Spleen (tissue), 11 donors: ENCODE data around the gene CHMP5. TPM values are rescaled to one million over a fixed set of nuclear protein-coding genes. Genes with fewer than 3 reads are reported as not detected.

Source experiments
- DNase-seq: peaks from one replicate; pipeline ENCODE4 v3.0.0-alpha.2; 2020
- H3K27ac ChIP-seq, 8 donors: fragments of 200-600 bp; sonication (generic) in 7 of 8; 1 replicate in 4 of 8; 2 replicates in 4 of 8; pipeline versions ENCODE4 v1.5.0 to v1.8.0; 2016 to 2021; ENCODE audit warnings: inconsistent platforms in 4 of 8, mild to moderate bottlenecking in 4 of 8, moderate library complexity in 1 of 8
- H3K27me3 ChIP-seq, 7 donors: fragments of 200-600 bp; sonication (generic) in 6 of 7; replicated peaks in 1 of 7; 1 replicate in 4 of 7; 2 replicates in 3 of 7; pipeline versions ENCODE4 v1.5.0 to v1.8.0; 2016 to 2021; ENCODE audit warnings: inconsistent platforms in 3 of 7, mild to moderate bottlenecking in 1 of 7
- H3K36me3 ChIP-seq, 6 donors: fragments of 200-600 bp; sonication (generic) in 5 of 6; 1 replicate in 4 of 6; 2 replicates in 2 of 6; pipeline versions ENCODE4 v1.5.0 to v1.8.0; 2016 to 2021; ENCODE audit warnings: inconsistent platforms in 2 of 6
- H3K4me1 ChIP-seq, 6 donors: fragments of 200-600 bp; sonication (generic) in 5 of 6; 1 replicate in 3 of 6; 2 replicates in 3 of 6; pipeline versions ENCODE4 v1.5.0 to v1.8.0; 2016 to 2021; ENCODE audit warnings: inconsistent platforms in 3 of 6
- H3K4me3 ChIP-seq, 8 donors: fragments of 200-600 bp; sonication (generic) in 7 of 8; 1 replicate in 4 of 8; 2 replicates in 4 of 8; pipeline versions ENCODE4 v1.5.0 to v1.8.0; 2016 to 2021; ENCODE audit warnings: inconsistent platforms in 4 of 8, mild to moderate bottlenecking in 4 of 8, moderate library complexity in 2 of 8
- H3K9me3 ChIP-seq, 8 donors: fragments of 200-600 bp; sonication (generic) in 7 of 8; 1 replicate in 4 of 8; 2 replicates in 4 of 8; pipeline versions ENCODE4 v1.5.0 to v1.8.0; 2016 to 2021; ENCODE audit warnings: inconsistent platforms in 4 of 8
- POLR2A ChIP-seq, 3 donors: fragments of 450-650 bp; IDR thresholded peaks; one replicate each; pipeline ENCODE4 v1.5.1; 2017; ENCODE audit warnings: antibody characterized with exemption in 3 of 3, mild to moderate bottlenecking in 1 of 3
- POLR2AphosphoS5 ChIP-seq, 3 donors: sonication (generic); formaldehyde crosslinking; IDR thresholded peaks; one replicate each; pipeline ENCODE4 v1.5.1; 2017; ENCODE audit warnings: antibody characterized with exemption in 3 of 3
- WGBS, 5 donors: extraction: QIAGEN DNeasy Blood & Tissue Kit in 3 of 5; methylation state at CpG; one replicate each; pipeline versions ENCODE4 v1.1.5 to v1.1.7; 2013 to 2018; 5-methylcytosine and 5-hydroxymethylcytosine counted together
- intact Hi-C: fragments of 100-400 bp; cut with DNase I; formaldehyde crosslinking; loops from one replicate; pipeline ENCODE4 v1.15.0; 2023; ENCODE audit warnings: low total_unique reads
- polyA plus RNA-seq, 3 donors: library from polyadenylated mRNA; stranded (reverse); fragments of 200-250 nt; gene quantifications; one replicate each; pipeline ENCODE4 v1.2.1, GENCODE V29; 2013
- total RNA-seq, 7 donors: library from RNA; depleted of rRNA in 3 of 7; stranded (reverse); fragments of >200 nt in 3 of 7; fragmentation: NEBNext Ultra II Directional in 4 of 7; extraction: Animal tissue kit (Norgen Biotek cat#: 25700) in 4 of 7; gene quantifications; one replicate each; pipeline versions ENCODE4 v1.1.0 to v1.2.1, GENCODE V29; 2016 to 2021
- TF ChIP-seq, protein P1 (sequence below), 11 experiments: fragments of 200-600 bp in 7 of 11; fragments of 450-650 bp in 4 of 11; sonication (generic) in 4 of 11; IDR thresholded peaks in 8 of 11; conservative IDR thresholded peaks in 3 of 11; 1 replicate in 7 of 11; 2 replicates in 4 of 11; pipeline versions ENCODE4 v1.4.0 to v1.8.0; 2016 to 2021; ENCODE audit warnings: antibody characterized with exemption in 11 of 11, inconsistent platforms in 4 of 11, mild to moderate bottlenecking in 1 of 11
- donor health status: healthy with polysubstance abuse.
- donor health status: DM: no; HTN: no; CAD: no; lungs with moderate emphysema.
- donor health status: DM: no; HTN: no; CAD: no.
- donor health status: Bipolar disorder and iron deficiency.
- donor health status: healthy.
- donor health status: DM: no; HTN: no; CAD: no.
- donor health status: DM: yes; HTN: yes; CAD: no.

Gene CHMP5
- total and polyA plus RNA-seq, 10 donors = 43.6 to 75.9 (median 54.8) TPM

DNA sequence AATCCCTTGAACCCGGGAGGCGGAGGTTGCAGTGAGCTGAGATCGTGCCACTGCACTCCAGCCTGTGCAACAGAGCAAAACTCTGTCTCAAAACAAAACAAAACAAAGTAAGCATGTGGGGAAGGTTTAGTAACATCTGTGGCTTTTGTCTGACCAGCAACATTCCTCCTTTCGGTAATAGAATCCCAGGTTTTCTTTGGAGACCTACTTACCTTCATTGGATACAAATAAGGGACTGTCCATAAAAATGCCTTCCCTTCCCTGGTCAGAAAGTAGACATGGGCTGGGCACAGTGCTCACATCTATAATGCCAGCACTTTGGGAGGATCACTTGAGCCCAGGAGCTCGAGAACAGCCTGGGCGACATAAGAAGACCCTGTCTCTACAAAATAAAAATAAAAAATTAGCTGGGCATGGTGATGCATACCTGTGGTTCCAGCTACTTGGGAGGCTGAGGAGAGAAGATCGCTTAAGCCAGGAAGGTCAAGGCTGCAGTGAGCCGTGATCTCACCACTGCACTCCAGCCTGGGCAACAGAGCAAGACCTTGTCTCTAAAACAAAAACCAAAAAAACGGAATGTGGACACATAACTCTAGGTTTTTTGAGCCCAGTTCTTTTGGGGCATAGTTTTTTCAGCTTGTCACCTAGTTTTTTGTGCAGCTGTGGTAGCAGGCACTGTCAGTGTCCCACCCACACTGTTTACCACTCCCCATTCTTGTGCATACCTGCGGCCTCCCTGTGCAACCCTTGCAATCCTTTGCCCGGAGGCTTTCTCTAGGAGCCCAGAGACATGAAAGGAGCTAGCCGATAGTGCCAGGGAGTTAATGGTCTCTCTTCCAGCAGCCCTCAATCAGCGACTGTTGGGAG is 33.9 kb upstream of the CHMP5 start:
- 79 to 93% (median 87%) methylated on average over 13 of the region's 13 CpGs for WGBS, 5 donors
- Histone ChIP-seq H3K4me3 (no peak overlapping the region), H3K9me3 (no peaks in the 10 kb centered on the region), H3K4me1 (peaks cover 3 to 19% (median 10%) of the 10 kb centered on the region in 6 donors), H3K27me3 (no peaks in the 10 kb centered on the region), H3K27ac (no peak overlapping the region), H3K36me3 (no peaks in the 10 kb centered on the region)
- no peak for DNase-seq
- intact Hi-C loops = no loop called here
- TF ChIP-seq, protein P1, sequence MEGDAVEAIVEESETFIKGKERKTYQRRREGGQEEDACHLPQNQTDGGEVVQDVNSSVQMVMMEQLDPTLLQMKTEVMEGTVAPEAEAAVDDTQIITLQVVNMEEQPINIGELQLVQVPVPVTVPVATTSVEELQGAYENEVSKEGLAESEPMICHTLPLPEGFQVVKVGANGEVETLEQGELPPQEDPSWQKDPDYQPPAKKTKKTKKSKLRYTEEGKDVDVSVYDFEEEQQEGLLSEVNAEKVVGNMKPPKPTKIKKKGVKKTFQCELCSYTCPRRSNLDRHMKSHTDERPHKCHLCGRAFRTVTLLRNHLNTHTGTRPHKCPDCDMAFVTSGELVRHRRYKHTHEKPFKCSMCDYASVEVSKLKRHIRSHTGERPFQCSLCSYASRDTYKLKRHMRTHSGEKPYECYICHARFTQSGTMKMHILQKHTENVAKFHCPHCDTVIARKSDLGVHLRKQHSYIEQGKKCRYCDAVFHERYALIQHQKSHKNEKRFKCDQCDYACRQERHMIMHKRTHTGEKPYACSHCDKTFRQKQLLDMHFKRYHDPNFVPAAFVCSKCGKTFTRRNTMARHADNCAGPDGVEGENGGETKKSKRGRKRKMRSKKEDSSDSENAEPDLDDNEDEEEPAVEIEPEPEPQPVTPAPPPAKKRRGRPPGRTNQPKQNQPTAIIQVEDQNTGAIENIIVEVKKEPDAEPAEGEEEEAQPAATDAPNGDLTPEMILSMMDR (IDR thresholded peaks at IDR 0.05 in 8 of 11, conservative IDR thresholded peaks at IDR 0.05 in 3 of 11) = no peak
- TF ChIP-seq POLR2A (IDR thresholded peaks at IDR 0.05) = no peak
- TF ChIP-seq POLR2AphosphoS5 (IDR thresholded peaks at IDR 0.05) = no peak

DNA sequence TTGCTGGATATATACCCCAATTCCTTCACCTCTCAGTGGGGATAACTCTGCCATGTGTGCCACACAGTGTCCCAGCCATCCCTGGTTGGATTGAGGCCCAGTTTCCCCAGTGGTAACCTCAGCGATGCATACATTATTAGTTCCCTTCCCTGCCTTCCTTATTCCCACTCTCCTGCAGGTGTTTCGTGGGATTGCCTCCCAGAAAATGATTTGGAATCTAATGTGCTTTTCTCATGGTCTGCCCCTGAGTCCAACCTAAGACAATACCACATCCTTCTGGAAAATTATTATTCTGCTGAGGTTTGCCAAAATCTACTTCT is 33.3 kb upstream of the CHMP5 start:
- Histone ChIP-seq H3K9me3 (no peaks in the 10 kb centered on the region), H3K27me3 (no peaks in the 10 kb centered on the region), H3K27ac (no peak overlapping the region), H3K4me1 (peaks cover 0 to 13% (median 5%) of the 10 kb centered on the region in 6 donors), H3K4me3 (no peak overlapping the region), H3K36me3 (no peaks in the 10 kb centered on the region)
- intact Hi-C loops = no loop called here
- TF ChIP-seq POLR2A (IDR thresholded peaks at IDR 0.05) (no peak), POLR2AphosphoS5 (IDR thresholded peaks at IDR 0.05) (no peak)
- TF ChIP-seq, protein P1 (IDR thresholded peaks at IDR 0.05 in 8 of 11, conservative IDR thresholded peaks at IDR 0.05 in 3 of 11) = no peak
- WGBS, 5 donors = 77 to 95% (median 82%) methylated on average over 2 of the region's 2 CpGs
- no peak for DNase-seq

DNA sequence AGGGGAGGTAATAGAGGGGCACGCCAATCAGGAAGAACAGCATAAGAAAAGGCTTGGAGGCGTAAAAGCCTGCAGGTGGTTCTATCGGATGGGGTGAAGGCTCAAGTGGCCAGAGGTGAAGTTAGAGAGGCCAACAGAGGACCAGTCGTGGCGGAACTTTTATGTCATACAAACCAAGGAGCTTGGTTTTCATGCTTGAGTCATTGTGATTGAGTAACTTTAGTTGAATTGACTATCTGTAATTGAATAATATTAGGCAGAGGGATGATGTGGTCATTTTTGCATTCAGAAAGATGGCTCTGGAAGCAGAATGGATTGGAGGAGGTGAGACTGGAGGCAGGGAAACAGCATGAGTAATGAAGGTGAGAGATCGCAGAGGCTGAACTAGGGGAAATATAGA is 32.0 kb upstream of the CHMP5 start:
- WGBS, 5 donors = 90 to 94% (median 93%) methylated on average over 6 of the region's 6 CpGs
- H3K4me1 ChIP-seq = peaks cover 0 to 1% (median 0%) of the 10 kb centered on the region in 6 donors

More for the DNA sequence above, 32.0 kb upstream of the CHMP5 start:
- H3K4me3 ChIP-seq = no peak overlapping the region
- no peak for DNase-seq
- no peaks in the 10 kb centered on the region for H3K36me3 ChIP-seq
- intact Hi-C loops = no loop called here
- TF ChIP-seq POLR2A (IDR thresholded peaks at IDR 0.05) (no peak), POLR2AphosphoS5 (IDR thresholded peaks at IDR 0.05) (no peak)
- TF ChIP-seq, protein P1 (IDR thresholded peaks at IDR 0.05 in 8 of 11, conservative IDR thresholded peaks at IDR 0.05 in 3 of 11) = no peak
- no peaks in the 10 kb centered on the region for H3K9me3 ChIP-seq
- no peak overlapping the region for H3K27ac ChIP-seq
- no peaks in the 10 kb centered on the region for H3K27me3 ChIP-seq
